ENCODE results near the gene KCTD8.
"Not testable (repeated sequence)": the region's sequence is repeated elsewhere in the genome, so short reads cannot be mapped to it uniquely, and the experiment has no call there.

The KCTD8 gene

GRCh38 chr4:44256414-44256813 is 192.2 kb downstream of the KCTD8 start:
- H3K27ac Mint-ChIP-seq, result no peak overlapping the region
- peaks cover 11% of the 10 kb centered on the region for H3K9me3 Mint-ChIP-seq
- H3K4me1 Mint-ChIP-seq (ENCODE audit: low read depth), result no peaks in the 10 kb centered on the region
- intact Hi-C loops (cut with micrococcal nuclease), result no loop called here
- no peaks in the 10 kb centered on the region for H3K27me3 Mint-ChIP-seq
- no peak overlapping the region for H3K4me3 Mint-ChIP-seq
- H3K36me3 Mint-ChIP-seq (ENCODE audit: low read depth), result no peaks in the 10 kb centered on the region

GRCh38 chr4:44237643-44238042 is 211.0 kb downstream of the KCTD8 start:
- intact Hi-C loops (cut with micrococcal nuclease), result no loop called here
- no peaks in the 10 kb centered on the region for H3K9me3 Mint-ChIP-seq
- no peak overlapping the region for H3K27ac Mint-ChIP-seq
- no peaks in the 10 kb centered on the region for H3K4me1 Mint-ChIP-seq (ENCODE audit: low read depth)
- H3K4me3 Mint-ChIP-seq, result no peak overlapping the region
- H3K27me3 Mint-ChIP-seq, result no peaks in the 10 kb centered on the region
- no peaks in the 10 kb centered on the region for H3K36me3 Mint-ChIP-seq (ENCODE audit: low read depth)

- no peaks in the 10 kb centered on the region for H3K36me3 Mint-ChIP-seq (ENCODE audit: low read depth)
- no peaks in the 10 kb centered on the region for H3K9me3 Mint-ChIP-seq
- H3K4me1 Mint-ChIP-seq (ENCODE audit: low read depth), result no peaks in the 10 kb centered on the region
- intact Hi-C loops (cut with micrococcal nuclease), result no loop called here
- no peak overlapping the region for H3K27ac Mint-ChIP-seq
- no peaks in the 10 kb centered on the region for H3K27me3 Mint-ChIP-seq
- H3K4me3 Mint-ChIP-seq, result no peak overlapping the region
Measured at GRCh38 chr4:44235897-44236296, 212.7 kb downstream of the KCTD8 start.

- no peak overlapping the region for H3K4me3 Mint-ChIP-seq
- peaks cover 7% of the 10 kb centered on the region for H3K9me3 Mint-ChIP-seq
- no peaks in the 10 kb centered on the region for H3K36me3 Mint-ChIP-seq (ENCODE audit: low read depth)
- intact Hi-C loops (cut with micrococcal nuclease), result no loop called here
- no peak overlapping the region for H3K27ac Mint-ChIP-seq
- H3K4me1 Mint-ChIP-seq (ENCODE audit: low read depth), result no peaks in the 10 kb centered on the region
- H3K27me3 Mint-ChIP-seq, result no peaks in the 10 kb centered on the region
Measured at GRCh38 chr4:44232262-44232661, 216.3 kb downstream of the KCTD8 start.

- Mint-ChIP-seq H3K36me3 (ENCODE audit: low read depth) (no peaks in the 10 kb centered on the region), H3K4me1 (ENCODE audit: low read depth) (no peaks in the 10 kb centered on the region), H3K4me3 (no peak overlapping the region), H3K27ac (no peak overlapping the region), H3K27me3 (no peaks in the 10 kb centered on the region), H3K9me3 (peaks cover 7% of the 10 kb centered on the region)
- intact Hi-C loops (cut with micrococcal nuclease), result no loop called here
Measured at GRCh38 chr4:44231006-44231405, 217.6 kb downstream of the KCTD8 start.

- Mint-ChIP-seq H3K27ac (no peak overlapping the region), H3K4me1 (ENCODE audit: low read depth) (no peaks in the 10 kb centered on the region), H3K9me3 (peaks cover 7% of the 10 kb centered on the region), H3K27me3 (no peaks in the 10 kb centered on the region), H3K36me3 (ENCODE audit: low read depth) (no peaks in the 10 kb centered on the region), H3K4me3 (no peak overlapping the region)
- intact Hi-C loops (cut with micrococcal nuclease), result no loop called here
Measured at GRCh38 chr4:44228326-44228725, 220.3 kb downstream of the KCTD8 start.

- no peaks in the 10 kb centered on the region for H3K27me3 Mint-ChIP-seq
- H3K36me3 Mint-ChIP-seq (ENCODE audit: low read depth), result no peaks in the 10 kb centered on the region
- intact Hi-C loops (cut with micrococcal nuclease), result no loop called here
Measured at GRCh38 chr4:44221407-44221806, 227.2 kb downstream of the KCTD8 start.

GRCh38 chr4:44210750-44211149 is 237.9 kb downstream of the KCTD8 start:
- H3K27ac Mint-ChIP-seq, result no peak overlapping the region
- H3K9me3 Mint-ChIP-seq, result no peaks in the 10 kb centered on the region
- no peaks in the 10 kb centered on the region for H3K4me1 Mint-ChIP-seq (ENCODE audit: low read depth)
- no peaks in the 10 kb centered on the region for H3K36me3 Mint-ChIP-seq (ENCODE audit: low read depth)
- intact Hi-C loops (cut with micrococcal nuclease), result no loop called here
- H3K27me3 Mint-ChIP-seq, result no peaks in the 10 kb centered on the region
- H3K4me3 Mint-ChIP-seq, result no peak overlapping the region

More at GRCh38 chr4:44221407-44221806, 227.2 kb downstream of the KCTD8 start:
- no peak overlapping the region for H3K4me3 Mint-ChIP-seq
- H3K27ac Mint-ChIP-seq, result no peak overlapping the region
- H3K9me3 Mint-ChIP-seq, result no peaks in the 10 kb centered on the region
- no peaks in the 10 kb centered on the region for H3K4me1 Mint-ChIP-seq (ENCODE audit: low read depth)

- Mint-ChIP-seq H3K36me3 (ENCODE audit: low read depth) (no peaks in the 10 kb centered on the region), H3K9me3 (peaks cover 47% of the 10 kb centered on the region), H3K4me3 (no peak overlapping the region), H3K27ac (no peak overlapping the region), H3K4me1 (ENCODE audit: low read depth) (no peaks in the 10 kb centered on the region), H3K27me3 (no peaks in the 10 kb centered on the region)
- intact Hi-C loops (cut with micrococcal nuclease), result no loop called here
Measured at GRCh38 chr4:44196796-44197195, 251.8 kb downstream of the KCTD8 start.

- H3K4me3 Mint-ChIP-seq, result no peak overlapping the region
- no peaks in the 10 kb centered on the region for H3K36me3 Mint-ChIP-seq (ENCODE audit: low read depth)
- no peaks in the 10 kb centered on the region for H3K4me1 Mint-ChIP-seq (ENCODE audit: low read depth)
- H3K27ac Mint-ChIP-seq, result no peak overlapping the region
- peaks cover 53% of the 10 kb centered on the region for H3K9me3 Mint-ChIP-seq
- intact Hi-C loops (cut with micrococcal nuclease), result no loop called here
- no peaks in the 10 kb centered on the region for H3K27me3 Mint-ChIP-seq
Measured at GRCh38 chr4:44194365-44194764, 254.2 kb downstream of the KCTD8 start.

- no peaks in the 10 kb centered on the region for H3K27me3 Mint-ChIP-seq
- intact Hi-C loops (cut with micrococcal nuclease), result no loop called here
- peaks cover 14% of the 10 kb centered on the region for H3K9me3 Mint-ChIP-seq
- no peak overlapping the region for H3K27ac Mint-ChIP-seq
- no peaks in the 10 kb centered on the region for H3K36me3 Mint-ChIP-seq (ENCODE audit: low read depth)
- H3K4me3 Mint-ChIP-seq, result no peak overlapping the region
- H3K4me1 Mint-ChIP-seq (ENCODE audit: low read depth), result no peaks in the 10 kb centered on the region
Measured at GRCh38 chr4:44186850-44187246, 261.8 kb downstream of the KCTD8 start.

- peaks cover 11% of the 10 kb centered on the region for H3K9me3 Mint-ChIP-seq
- H3K4me1 Mint-ChIP-seq (ENCODE audit: low read depth), result no peaks in the 10 kb centered on the region
- no peaks in the 10 kb centered on the region for H3K36me3 Mint-ChIP-seq (ENCODE audit: low read depth)
- no peak overlapping the region for H3K27ac Mint-ChIP-seq
- intact Hi-C loops (cut with micrococcal nuclease), result no loop called here
- no peak overlapping the region for H3K4me3 Mint-ChIP-seq
- H3K27me3 Mint-ChIP-seq, result no peaks in the 10 kb centered on the region
Measured at GRCh38 chr4:44186096-44186849, 262.3 kb downstream of the KCTD8 start.

- H3K4me3 Mint-ChIP-seq; H3K36me3 Mint-ChIP-seq (ENCODE audit: low read depth); intact Hi-C loops (cut with micrococcal nuclease); H3K27me3 Mint-ChIP-seq; H3K27ac Mint-ChIP-seq; H3K4me1 Mint-ChIP-seq (ENCODE audit: low read depth): not testable (repeated sequence)
- peaks cover 18% of the 10 kb centered on the region for H3K9me3 Mint-ChIP-seq
Measured at GRCh38 chr4:44181491-44182349, 266.9 kb downstream of the KCTD8 start.

- H3K4me1 Mint-ChIP-seq (ENCODE audit: low read depth); intact Hi-C loops (cut with micrococcal nuclease); H3K36me3 Mint-ChIP-seq (ENCODE audit: low read depth); H3K4me3 Mint-ChIP-seq; H3K27me3 Mint-ChIP-seq; H3K27ac Mint-ChIP-seq: not testable (repeated sequence)
- peaks cover 25% of the 10 kb centered on the region for H3K9me3 Mint-ChIP-seq
Measured at GRCh38 chr4:44167766-44168165, 280.8 kb downstream of the KCTD8 start.
